ENCODE data around the gene ATP5ME. TPM values are rescaled to one million over a fixed set of nuclear protein-coding genes. Genes with fewer than 3 reads are reported as not detected.
"Not testable (repeated sequence)": the region's sequence is repeated elsewhere in the genome, so short reads cannot be mapped to it uniquely, and the experiment has no call there.

Gene ATP5ME
- total RNA-seq, 2 experiments from 2014 or later = 109 to 126 TPM

GRCh38 chr4:671769-672168 lies 2.3 kb downstream of the ATP5ME start:
- H3K4me1 ChIP-seq (ENCODE audit: insufficient read depth, low read length) = peaks cover 21% of the 10 kb centered on the region
- peaks cover 34% of the 10 kb centered on the region for H3K36me3 Mint-ChIP-seq (ENCODE audit: low read depth)
- peaks cover 22% of the 10 kb centered on the region for H3K36me3 ChIP-seq (ENCODE audit: insufficient read depth, low read length)
- H3K27ac Mint-ChIP-seq = no peak overlapping the region
- peak overlapping the region; percentile 75 for H3K4me3 Mint-ChIP-seq
- no peak for TF ChIP-seq CTCF (IDR thresholded peaks at IDR 0.05)
- no peaks in the 10 kb centered on the region for H3K9me3 Mint-ChIP-seq
- H3K9me3 ChIP-seq (ENCODE audit: control insufficient read depth in 1 of 2, insufficient read depth in 1 of 2, low read length in 2 of 2) = no peaks in the 10 kb centered on the region
- no peak for ATAC-seq (ENCODE audit: poor library complexity)
- H3K4me1 Mint-ChIP-seq (ENCODE audit: low read depth) = peaks cover 4% of the 10 kb centered on the region
- no peak for DNase-seq
- ChIA-PET POLR2A (no interaction called here), CTCF (no interaction called here)
- H3K27me3 Mint-ChIP-seq = no peaks in the 10 kb centered on the region
- intact Hi-C loops (cut with DNase I, micrococcal nuclease) = loop anchor here (5.0 to 10.0 kb wide), 5 partner anchors 169 to 1333 kb away; partner anchors contain the start of genes GAK (in 1 of the 2), IDUA (in 1 of the 2), NELFA (in 1 of the 2) and TMEM175 (in 1 of the 2)
- H3K4me3 ChIP-seq (ENCODE audit: low read length) = no peak overlapping the region
- no peak overlapping the region for H3K27ac ChIP-seq (ENCODE audit: low read depth in 1 of 2, low read length in 2 of 2)
- no peaks in the 10 kb centered on the region for H3K27me3 ChIP-seq (ENCODE audit: control insufficient read depth in 1 of 2, insufficient read depth in 2 of 2, low read length in 2 of 2)

GRCh38 chr4:669806-670559 lies 4.1 kb downstream of the ATP5ME start:
- Mint-ChIP-seq H3K4me3 (peak overlapping the region; percentile 38), H3K36me3 (ENCODE audit: low read depth) (peaks cover 34% of the 10 kb centered on the region)
- H3K27ac ChIP-seq (ENCODE audit: low read depth in 1 of 2, low read length in 2 of 2); H3K27me3 ChIP-seq (ENCODE audit: control insufficient read depth in 1 of 2, insufficient read depth in 2 of 2, low read length in 2 of 2); H3K27ac Mint-ChIP-seq; POLR2A ChIA-PET; H3K9me3 Mint-ChIP-seq; H3K9me3 ChIP-seq (ENCODE audit: control insufficient read depth in 1 of 2, insufficient read depth in 1 of 2, low read length in 2 of 2); CTCF ChIA-PET; H3K4me3 ChIP-seq (ENCODE audit: low read length); DNase-seq; H3K27me3 Mint-ChIP-seq; H3K4me1 Mint-ChIP-seq (ENCODE audit: low read depth); ATAC-seq (ENCODE audit: poor library complexity): not testable (repeated sequence)
- Histone ChIP-seq H3K4me1 (ENCODE audit: insufficient read depth, low read length) (peaks cover 17% of the 10 kb centered on the region), H3K36me3 (ENCODE audit: insufficient read depth, low read length) (peaks cover 22% of the 10 kb centered on the region)
- intact Hi-C loops (cut with DNase I, micrococcal nuclease) = loop anchor here (5.0 to 10.0 kb wide), 5 partner anchors 168 to 1335 kb away; partner anchors contain the start of genes GAK (in 1 of the 2), IDUA (in 1 of the 2), NELFA (in 1 of the 2) and TMEM175 (in 1 of the 2)

GRCh38 chr4:668219-668618 lies 5.9 kb downstream of the ATP5ME start:
- H3K27me3 Mint-ChIP-seq; H3K9me3 ChIP-seq (ENCODE audit: control insufficient read depth in 1 of 2, insufficient read depth in 1 of 2, low read length in 2 of 2); H3K4me3 Mint-ChIP-seq; H3K9me3 Mint-ChIP-seq; POLR2A ChIA-PET; CTCF ChIA-PET; ATAC-seq (ENCODE audit: poor library complexity); H3K4me1 Mint-ChIP-seq (ENCODE audit: low read depth); H3K27ac ChIP-seq (ENCODE audit: low read depth in 1 of 2, low read length in 2 of 2); H3K4me3 ChIP-seq (ENCODE audit: low read length); H3K27me3 ChIP-seq (ENCODE audit: control insufficient read depth in 1 of 2, insufficient read depth in 2 of 2, low read length in 2 of 2); DNase-seq; H3K27ac Mint-ChIP-seq; intact Hi-C loops (cut with DNase I, micrococcal nuclease): not testable (repeated sequence)
- Histone ChIP-seq H3K36me3 (ENCODE audit: insufficient read depth, low read length) (peaks cover 22% of the 10 kb centered on the region), H3K4me1 (ENCODE audit: insufficient read depth, low read length) (peaks cover 20% of the 10 kb centered on the region)
- peaks cover 27% of the 10 kb centered on the region for H3K36me3 Mint-ChIP-seq (ENCODE audit: low read depth)

- DNase-seq (no peak), ATAC-seq (ENCODE audit: poor library complexity) (no peak)
- no peak for TF ChIP-seq CTCF (IDR thresholded peaks at IDR 0.05)
- Mint-ChIP-seq H3K27ac (no peak overlapping the region), H3K4me1 (ENCODE audit: low read depth) (peaks cover 10% of the 10 kb centered on the region), H3K36me3 (ENCODE audit: low read depth) (peaks cover 24% of the 10 kb centered on the region), H3K9me3 (no peaks in the 10 kb centered on the region), H3K27me3 (no peaks in the 10 kb centered on the region), H3K4me3 (no peak overlapping the region)
- H3K27ac ChIP-seq (ENCODE audit: low read depth in 1 of 2, low read length in 2 of 2) = no peak overlapping the region
- no peak overlapping the region for H3K4me3 ChIP-seq (ENCODE audit: low read length)
- H3K4me1 ChIP-seq (ENCODE audit: insufficient read depth, low read length) = peaks cover 22% of the 10 kb centered on the region
- CTCF ChIA-PET = no interaction called here
- intact Hi-C loops (cut with DNase I, micrococcal nuclease) = no loop called here
- no peaks in the 10 kb centered on the region for H3K27me3 ChIP-seq (ENCODE audit: control insufficient read depth in 1 of 2, insufficient read depth in 2 of 2, low read length in 2 of 2)
- no peaks in the 10 kb centered on the region for H3K9me3 ChIP-seq (ENCODE audit: control insufficient read depth in 1 of 2, insufficient read depth in 1 of 2, low read length in 2 of 2)
- POLR2A ChIA-PET = no interaction called here
- peaks cover 21% of the 10 kb centered on the region for H3K36me3 ChIP-seq (ENCODE audit: insufficient read depth, low read length)
Observed at GRCh38 chr4:667545-667925, 6.5 kb downstream of the ATP5ME start.
